Choroid plexus epithelial cell (primary cell): ENCODE results near the gene VAV2.

ENCODE experiments used
- DNase-seq: peaks from one replicate; pipeline ENCODE4 v3.0.0-alpha.2; 2010; ENCODE audit warnings: low read depth
- H3K4me3 ChIP-seq: 2 replicates; pipeline ENCODE4 v1.5.1; 2011; ENCODE audit warnings: low read depth, mild to moderate bottlenecking, control low read depth, low read length, moderate library complexity
- CTCF ChIP-seq: conservative IDR thresholded peaks from 2 replicates; pipeline ENCODE4 v1.5.1; 2011; ENCODE audit warnings: low read depth, mild to moderate bottlenecking, control low read depth, inconsistent platforms, low read length, moderate library complexity

Gene VAV2

GRCh38 chr9:133815781-133816180, 176.3 kb downstream of the VAV2 start:
- no peak overlapping the region for H3K4me3 ChIP-seq
- no peak for DNase-seq
- no peak for TF ChIP-seq CTCF

GRCh38 chr9:133814586-133815208, 177.4 kb downstream of the VAV2 start:
- no peak for DNase-seq

GRCh38 chr9:133813749-133814585, 178.2 kb downstream of the VAV2 start:
- no peak for TF ChIP-seq CTCF
- no peak for DNase-seq
- H3K4me3 ChIP-seq, result no peak overlapping the region

More at GRCh38 chr9:133814586-133815208, 177.4 kb downstream of the VAV2 start:
- TF ChIP-seq CTCF, result no peak
- no peak overlapping the region for H3K4me3 ChIP-seq

- no peak for DNase-seq
- no peak overlapping the region for H3K4me3 ChIP-seq
- TF ChIP-seq CTCF, result no peak
These were observed 179.0 kb downstream of the VAV2 start for GRCh38 chr9:133812941-133813748.

GRCh38 chr9:133812077-133812868, 179.9 kb downstream of the VAV2 start:
- DNase-seq, result no peak
- no peak for TF ChIP-seq CTCF
- no peak overlapping the region for H3K4me3 ChIP-seq

GRCh38 chr9:133811471-133811870, 180.7 kb downstream of the VAV2 start:
- no peak for TF ChIP-seq CTCF

More at GRCh38 chr9:133811471-133811870, 180.7 kb downstream of the VAV2 start:
- no peak for DNase-seq
- no peak overlapping the region for H3K4me3 ChIP-seq
